B cell (primary cell): Measurements from ENCODE around the gene MLXIP. TPM values are rescaled to one million over a fixed set of nuclear protein-coding genes. Genes with fewer than 3 reads are reported as not detected.

Experiments
- ATAC-seq: fragments of 200-7000 bp; cut with Tn5 transposase; one replicate; pipeline ENCODE4 v1.10.0; 2021; ENCODE audit warnings: low read depth, mild to moderate bottlenecking, moderate number of reproducible peaks, moderate library complexity
- CTCF ChIA-PET: fragments of 350-600 bp; sonication (Branson Sonifier 250); formaldehyde crosslinking; loops from one replicate; lab custom pipeline; 2021; ENCODE audit warnings: antibody characterized with exemption, inconsistent platforms; lab: Charles Lee
- POLR2A ChIA-PET: fragments of 350-600 bp; sonication (Branson Sonifier 250); formaldehyde crosslinking; loops from one replicate; lab custom pipeline; 2021; ENCODE audit warnings: antibody characterized with exemption; lab: Charles Lee
- DNase-seq: peaks from one replicate; pipeline ENCODE4 v3.0.0; 2013
- H2AFZ ChIP-seq: 2 replicates; pipeline ENCODE4 v1.6.1; 2012; ENCODE audit warnings: mild to moderate bottlenecking, low read depth, low read length; ENCODE audit not compliant: insufficient read depth, poor library complexity, severe bottlenecking
- H3K27ac ChIP-seq, 2 donors: 1 replicate in 1 of 2; 2 replicates in 1 of 2; pipeline ENCODE4 v1.5.1; 2012 to 2013; ENCODE audit warnings: low read length in 2 of 2, mild to moderate bottlenecking in 2 of 2, moderate library complexity in 1 of 2
- H3K27me3 ChIP-seq, 4 experiments: fragments of 200-600 bp in 1 of 4; sonication (generic) in 1 of 4; replicated peaks in 1 of 4; 1 replicate in 2 of 4; 2 replicates in 2 of 4; pipeline versions ENCODE4 v1.6.1 to v1.7.0; 2013 to 2016; ENCODE audit warnings: low read length in 3 of 4, mild to moderate bottlenecking in 2 of 4, mixed read lengths in 1 of 4, moderate library complexity in 1 of 4; ENCODE audit not compliant: insufficient read depth in 4 of 4, control insufficient read depth in 3 of 4; ENCODE audit errors: control extremely low read depth in 1 of 4
- H3K36me3 ChIP-seq, 2 experiments: replicated peaks in 1 of 2; 1 replicate in 1 of 2; 2 replicates in 1 of 2; pipeline versions ENCODE4 v1.6.1 to v1.7.1; 2013; ENCODE audit warnings: low read length in 1 of 2; ENCODE audit not compliant: insufficient read depth in 2 of 2, control insufficient read depth in 1 of 2; ENCODE audit errors: control extremely low read depth in 1 of 2, extremely low read depth in 1 of 2
- H3K4me1 ChIP-seq, 2 donors: fragments of 200-600 bp in 1 of 2; sonication (generic) in 1 of 2; 1 replicate in 1 of 2; 2 replicates in 1 of 2; pipeline versions ENCODE4 v1.5.1 to v1.6.1; 2013 to 2017; ENCODE audit warnings: low read length in 2 of 2; ENCODE audit not compliant: control insufficient read depth in 2 of 2, insufficient read depth in 2 of 2
- H3K4me2 ChIP-seq: replicated peaks from 2 replicates; pipeline ENCODE3; 2012; ENCODE audit warnings: mild to moderate bottlenecking, low read depth, low read length; ENCODE audit not compliant: poor library complexity, severe bottlenecking
- H3K4me3 ChIP-seq, 5 experiments: fragments of 200-600 bp in 1 of 5; sonication (generic) in 1 of 5; 1 replicate in 3 of 5; 2 replicates in 2 of 5; pipeline versions ENCODE4 v1.5.1 to v1.7.0; 2011 to 2016; ENCODE audit warnings: low read length in 4 of 5, mild to moderate bottlenecking in 4 of 5, low read depth in 2 of 5, control low read depth in 1 of 5, moderate library complexity in 1 of 5; ENCODE audit not compliant: insufficient read depth in 1 of 5; ENCODE audit errors: control extremely low read depth in 1 of 5, extremely low read depth in 1 of 5
- H3K79me2 ChIP-seq: fragments of 200-600 bp; sonication (generic); one replicate; pipeline ENCODE4 v1.6.0; 2016; ENCODE audit warnings: low read length; ENCODE audit not compliant: control insufficient read depth, insufficient read depth
- H3K9ac ChIP-seq: fragments of 200-600 bp; sonication (generic); 2 replicates; pipeline ENCODE4 v1.6.1; 2017; ENCODE audit warnings: mild to moderate bottlenecking, low read length, moderate library complexity
- H3K9me3 ChIP-seq, 3 donors: one replicate each; pipeline versions ENCODE4 v1.6.1 to v1.7.1; 2013; ENCODE audit warnings: low read length in 2 of 3; ENCODE audit not compliant: control insufficient read depth in 2 of 3, insufficient read depth in 1 of 3; ENCODE audit errors: control extremely low read depth in 1 of 3
- H4K20me1 ChIP-seq: 2 replicates; pipeline ENCODE4 v1.6.0; 2012; ENCODE audit warnings: mild to moderate bottlenecking, low read length; ENCODE audit not compliant: insufficient read depth, control insufficient read depth, poor library complexity, severe bottlenecking
- H3K27ac Mint-ChIP-seq: one replicate; pipeline ENCODE4 v1.8.0; 2021; ENCODE audit warnings: mixed read lengths
- H3K27me3 Mint-ChIP-seq: one replicate; pipeline ENCODE4 v1.8.0; 2021; ENCODE audit warnings: mixed read lengths
- H3K4me1 Mint-ChIP-seq: one replicate; pipeline ENCODE4 v1.8.0; 2021; ENCODE audit warnings: mixed read lengths
- H3K4me3 Mint-ChIP-seq: one replicate; pipeline ENCODE4 v1.8.0; 2021; ENCODE audit warnings: mixed read lengths
- H3K9me3 Mint-ChIP-seq: one replicate; pipeline ENCODE4 v1.8.0; 2022; ENCODE audit warnings: mixed read lengths; ENCODE audit not compliant: insufficient read depth
- CTCF ChIP-seq: fragments of 200-600 bp; IDR thresholded peaks from one replicate; pipeline ENCODE4 v1.8.0; 2022; ENCODE audit warnings: antibody characterized with exemption, mild to moderate bottlenecking
- EZH2 ChIP-seq: IDR thresholded peaks from 2 replicates; pipeline ENCODE4 v1.6.1; 2012; ENCODE audit warnings: borderline replicate concordance, low read depth, mild to moderate bottlenecking, moderate library complexity, low read length; ENCODE audit not compliant: insufficient read depth, poor library complexity, severe bottlenecking
- WGBS: methylation state at CpG from one replicate; pipeline ENCODE4 v1.1.5; 2013; ENCODE audit warnings: missing lambda C conversion rate; ENCODE audit not compliant: insufficient coverage; 5-methylcytosine and 5-hydroxymethylcytosine counted together
- intact Hi-C: fragments of 100-400 bp; cut with micrococcal nuclease; formaldehyde crosslinking; loops from one replicate; pipeline ENCODE4 v1.10.0; 2022
- polyA plus RNA-seq: library from polyadenylated mRNA; depleted of rRNA; stranded (reverse); fragments of >200 nt; gene quantifications from 2 replicates; pipeline ENCODE4 v1.2.3, GENCODE V29; 2012
- total RNA-seq, 2 donors: library from RNA; stranded (reverse); fragments of 120-200 nt in 1 of 2; gene quantifications; 1 replicate in 1 of 2; 2 replicates in 1 of 2; pipeline versions ENCODE4 v1.2.3 to v1.2.4, GENCODE V29; 2013 to 2022

The MLXIP gene
- total and polyA plus RNA-seq, 2 donors (not counting 1 experiment from before 2014, with no cell fraction given) = 28.1 to 91.2 TPM

- ATAC-seq (no peak), DNase-seq (no peak)
- Histone ChIP-seq H3K79me2 (peaks cover 92% of the 10 kb centered on the region), H3K4me1 (peaks cover 32 to 50% of the 10 kb centered on the region in 2 donors), H3K4me2 (no peak overlapping the region), H3K4me3 (no peak overlapping the region), H3K27me3 (no peaks in the 10 kb centered on the region), H3K9me3 (no peaks in the 10 kb centered on the region), H4K20me1 (peaks cover 50% of the 10 kb centered on the region), H3K27ac (no peak overlapping the region), H3K9ac (no peak overlapping the region), H2AFZ (no peak overlapping the region), H3K36me3 (peaks cover 0 to 18% of the 10 kb centered on the region in 2 experiments)
- no peak for TF ChIP-seq EZH2
- no peak for TF ChIP-seq CTCF
- H3K9me3 Mint-ChIP-seq = no peaks in the 10 kb centered on the region
- peak overlapping the region; percentile 60 for H3K27ac Mint-ChIP-seq
- ChIA-PET CTCF (interaction anchor here (1.2 to 2.2 kb wide), 6 partner anchors 10 to 169 kb away, joined by 3 to 18 read pairs (median 6); partner anchors contain the start of gene CFAP251), POLR2A (no interaction called here)
- no peaks in the 10 kb centered on the region for H3K27me3 Mint-ChIP-seq
- intact Hi-C loops = no loop called here
- no peak overlapping the region for H3K4me3 Mint-ChIP-seq
- WGBS = 90% methylated on average over 14 of the region's 17 CpGs
- peaks cover 72% of the 10 kb centered on the region for H3K4me1 Mint-ChIP-seq
These were observed 9.0 kb downstream of the MLXIP start for GRCh38 chr12:122087431-122088178.
